Neural progenitor cell (in vitro differentiated cells): Measurements from ENCODE around the gene CALHM2. TPM values are rescaled to one million over a fixed set of nuclear protein-coding genes. Genes with fewer than 3 reads are reported as not detected.
"Not testable (repeated sequence)": the region's sequence is repeated elsewhere in the genome, so short reads cannot be mapped to it uniquely, and the experiment has no call there.

ENCODE experiments used
- DNase-seq: peaks from one replicate; pipeline ENCODE4 v3.0.0-alpha.2; 2016; ENCODE audit warnings: low spot score
- H2AFZ ChIP-seq: fragments of 200-600 bp; sonication (generic); replicated peaks from 2 replicates; pipeline ENCODE4 v1.6.1; 2016; ENCODE audit warnings: antibody characterized with exemption
- H3F3A ChIP-seq: fragments of 200-600 bp; sonication (generic); 2 replicates; pipeline ENCODE4 v1.6.1; 2016; ENCODE audit warnings: antibody characterized with exemption, low read depth
- H3K27ac ChIP-seq: fragments of 200-600 bp; sonication (generic); 2 replicates; pipeline ENCODE4 v1.5.1; 2016; ENCODE audit warnings: mild to moderate bottlenecking
- H3K27me3 ChIP-seq: fragments of 200-600 bp; sonication (generic); 2 replicates; pipeline ENCODE4 v1.6.1; 2016; ENCODE audit warnings: mild to moderate bottlenecking, moderate library complexity
- H3K36me3 ChIP-seq: fragments of 200-600 bp; sonication (generic); 2 replicates; pipeline ENCODE4 v1.5.1; 2016
- H3K4me1 ChIP-seq: fragments of 200-600 bp; sonication (generic); 2 replicates; pipeline ENCODE4 v1.6.1; 2016; ENCODE audit warnings: mixed run types
- H3K4me2 ChIP-seq: fragments of 200-600 bp; sonication (generic); 2 replicates; pipeline ENCODE4 v1.6.1; 2016
- H3K4me3 ChIP-seq: fragments of 200-600 bp; sonication (generic); 2 replicates; pipeline ENCODE4 v1.5.1; 2016
- H3K79me2 ChIP-seq: fragments of 200-600 bp; sonication (generic); 2 replicates; pipeline ENCODE4 v1.6.1; 2016; ENCODE audit warnings: low read depth
- H3K9ac ChIP-seq: fragments of 200-600 bp; sonication (generic); 2 replicates; pipeline ENCODE4 v1.6.1; 2016
- H3K9me3 ChIP-seq: fragments of 200-600 bp; sonication (generic); 2 replicates; pipeline ENCODE4 v1.5.1; 2016; ENCODE audit warnings: low read depth
- H4K20me1 ChIP-seq: fragments of 200-600 bp; sonication (generic); 2 replicates; pipeline ENCODE4 v1.6.1; 2016; ENCODE audit warnings: low read depth
- H3K27ac Mint-ChIP-seq: 3 replicates; pipeline ENCODE4 v1.8.0; 2021; ENCODE audit warnings: mixed read lengths
- H3K27me3 Mint-ChIP-seq: 2 replicates; pipeline ENCODE4 v1.8.0; 2022; ENCODE audit warnings: low read depth, mild to moderate bottlenecking, inconsistent platforms, moderate library complexity, mixed read lengths; ENCODE audit not compliant: insufficient read depth
- H3K36me3 Mint-ChIP-seq: 3 replicates; pipeline ENCODE4 v1.8.0; 2021; ENCODE audit warnings: mixed read lengths
- H3K4me1 Mint-ChIP-seq: 3 replicates; pipeline ENCODE4 v1.8.0; 2021; ENCODE audit warnings: mixed read lengths
- H3K4me3 Mint-ChIP-seq: 3 replicates; pipeline ENCODE4 v1.8.0; 2021; ENCODE audit warnings: mild to moderate bottlenecking, moderate library complexity, mixed read lengths
- H3K9me3 Mint-ChIP-seq: 3 replicates; pipeline ENCODE4 v1.8.0; 2020; ENCODE audit warnings: mixed read lengths
- CTCF ChIP-seq: fragments of 200-600 bp; sonication (generic); IDR thresholded peaks from 2 replicates; pipeline ENCODE4 v1.5.1; 2017; ENCODE audit warnings: antibody characterized with exemption, mild to moderate bottlenecking
- EZH2 ChIP-seq: fragments of 200-600 bp; sonication (generic); IDR thresholded peaks from 2 replicates; pipeline ENCODE4 v1.6.1; 2017; ENCODE audit warnings: antibody characterized with exemption, mild to moderate bottlenecking, moderate library complexity
- EZH2phosphoT487 ChIP-seq: fragments of 200-600 bp; sonication (generic); IDR thresholded peaks from 2 replicates; pipeline ENCODE4 v1.6.1; 2017; ENCODE audit warnings: antibody characterized with exemption
- total RNA-seq: library from RNA; depleted of rRNA; stranded (reverse); fragments of >200 nt; gene quantifications from 2 replicates; pipeline ENCODE4 v1.2.3, GENCODE V29; 2015; ENCODE audit warnings: low replicate concordance

CALHM2 gene
- total RNA-seq, 1 donor from 2014 or later, result not detected

GRCh38 chr10:103487410-103487708 is 35.2 kb upstream of the CALHM2 start:
- Histone ChIP-seq H3K9ac (no peak overlapping the region), H3K27me3 (peaks cover 10% of the 10 kb centered on the region), H3K9me3 (no peaks in the 10 kb centered on the region), H3K27ac (no peak overlapping the region), H3F3A (no peaks in the 10 kb centered on the region), H4K20me1 (no peaks in the 10 kb centered on the region), H3K79me2 (no peaks in the 10 kb centered on the region), H3K4me1 (no peaks in the 10 kb centered on the region), H2AFZ (no peak overlapping the region), H3K36me3 (no peaks in the 10 kb centered on the region), H3K4me2 (no peak overlapping the region), H3K4me3 (no peak overlapping the region)
- Mint-ChIP-seq H3K4me1 (peaks cover 11% of the 10 kb centered on the region), H3K36me3 (no peaks in the 10 kb centered on the region), H3K27ac (no peak overlapping the region), H3K9me3 (no peaks in the 10 kb centered on the region), H3K27me3 (peaks cover 12% of the 10 kb centered on the region), H3K4me3 (no peak overlapping the region)
- DNase-seq, result no peak
- TF ChIP-seq EZH2phosphoT487, result no peak
- TF ChIP-seq CTCF, result no peak
- TF ChIP-seq EZH2, result no peak

GRCh38 chr10:103486635-103487409 is 34.7 kb upstream of the CALHM2 start:
- H3K9me3 Mint-ChIP-seq, H3K27ac ChIP-seq, H3F3A ChIP-seq, H3K4me1 Mint-ChIP-seq, H3K4me2 ChIP-seq, H3K4me1 ChIP-seq, H4K20me1 ChIP-seq, H3K79me2 ChIP-seq, H3K27ac Mint-ChIP-seq, DNase-seq, H3K27me3 ChIP-seq, H3K4me3 Mint-ChIP-seq, H3K9ac ChIP-seq, H2AFZ ChIP-seq, H3K27me3 Mint-ChIP-seq, H3K36me3 ChIP-seq, H3K36me3 Mint-ChIP-seq, H3K9me3 ChIP-seq, H3K4me3 ChIP-seq: not testable (repeated sequence)

- Histone ChIP-seq H3K27ac (no peak overlapping the region), H2AFZ (no peak overlapping the region), H3K79me2 (no peaks in the 10 kb centered on the region), H3F3A (no peaks in the 10 kb centered on the region), H3K27me3 (no peaks in the 10 kb centered on the region), H3K9ac (no peak overlapping the region), H3K36me3 (no peaks in the 10 kb centered on the region), H3K4me2 (no peak overlapping the region), H4K20me1 (no peaks in the 10 kb centered on the region), H3K9me3 (no peaks in the 10 kb centered on the region), H3K4me3 (no peak overlapping the region), H3K4me1 (peaks cover under 1% of the 10 kb centered on the region)
- Mint-ChIP-seq H3K9me3 (no peaks in the 10 kb centered on the region), H3K27me3 (peaks cover 3% of the 10 kb centered on the region), H3K4me3 (no peak overlapping the region), H3K36me3 (no peaks in the 10 kb centered on the region), H3K27ac (no peak overlapping the region), H3K4me1 (peaks cover 9% of the 10 kb centered on the region)
- DNase-seq, result peak; percentile 71
- peak; percentile 64 for TF ChIP-seq CTCF
- no peak for TF ChIP-seq EZH2phosphoT487
- TF ChIP-seq EZH2, result no peak
Measured at GRCh38 chr10:103481974-103482531, 29.9 kb upstream of the CALHM2 start.

DNA sequence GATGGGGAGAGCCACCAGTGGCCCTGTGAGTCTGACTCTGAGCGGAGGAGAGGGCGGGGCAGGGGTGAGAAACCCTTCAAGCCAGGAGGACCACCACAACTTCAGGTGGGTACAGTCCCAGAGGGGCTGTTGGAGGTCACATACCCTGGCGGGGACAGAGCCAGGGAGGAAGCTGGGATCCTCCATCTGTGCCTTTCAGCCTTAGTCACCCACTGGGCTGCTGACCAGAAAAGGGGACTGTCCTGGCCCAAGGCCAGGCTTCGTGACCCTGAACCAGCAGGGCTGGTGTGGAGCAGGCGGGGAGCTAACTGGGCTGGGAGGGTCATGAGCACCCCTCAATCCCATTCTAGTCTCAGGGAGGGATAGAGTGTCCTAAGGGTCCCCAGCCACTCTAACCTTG is 28.4 kb upstream of the CALHM2 start:
- Histone ChIP-seq H3K4me3 (no peak overlapping the region), H3K4me1 (peaks cover 7% of the 10 kb centered on the region), H3K27ac (no peak overlapping the region), H3K9me3 (no peaks in the 10 kb centered on the region), H3K79me2 (no peaks in the 10 kb centered on the region), H3K9ac (no peak overlapping the region), H3K36me3 (no peaks in the 10 kb centered on the region), H3F3A (peaks cover 2% of the 10 kb centered on the region), H2AFZ (no peak overlapping the region), H3K27me3 (no peaks in the 10 kb centered on the region), H4K20me1 (no peaks in the 10 kb centered on the region), H3K4me2 (no peak overlapping the region)
- H3K9me3 Mint-ChIP-seq, result no peaks in the 10 kb centered on the region
- peaks cover 9% of the 10 kb centered on the region for H3K4me1 Mint-ChIP-seq
- H3K27ac Mint-ChIP-seq, result no peak overlapping the region
- no peak overlapping the region for H3K4me3 Mint-ChIP-seq
- DNase-seq, result no peak
- no peaks in the 10 kb centered on the region for H3K36me3 Mint-ChIP-seq
- no peak for TF ChIP-seq CTCF
- no peak for TF ChIP-seq EZH2phosphoT487
- TF ChIP-seq EZH2, result no peak
- peaks cover 1% of the 10 kb centered on the region for H3K27me3 Mint-ChIP-seq
